B cell (primary cell): ENCODE data around the gene GPC3. TPM values are rescaled to one million over a fixed set of nuclear protein-coding genes. Genes with fewer than 3 reads are reported as not detected.

Experiments
- ATAC-seq: fragments of 200-7000 bp; cut with Tn5 transposase; one replicate; pipeline ENCODE4 v1.10.0; 2021; ENCODE audit warnings: low read depth, mild to moderate bottlenecking, moderate number of reproducible peaks, moderate library complexity
- CTCF ChIA-PET: fragments of 350-600 bp; sonication (Branson Sonifier 250); formaldehyde crosslinking; loops from one replicate; lab custom pipeline; 2021; ENCODE audit warnings: antibody characterized with exemption, inconsistent platforms; lab: Charles Lee
- POLR2A ChIA-PET: fragments of 350-600 bp; sonication (Branson Sonifier 250); formaldehyde crosslinking; loops from one replicate; lab custom pipeline; 2021; ENCODE audit warnings: antibody characterized with exemption; lab: Charles Lee
- DNase-seq: peaks from one replicate; pipeline ENCODE4 v3.0.0; 2013
- H2AFZ ChIP-seq: 2 replicates; pipeline ENCODE4 v1.6.1; 2012; ENCODE audit warnings: mild to moderate bottlenecking, low read depth, low read length; ENCODE audit not compliant: insufficient read depth, poor library complexity, severe bottlenecking
- H3K27ac ChIP-seq, 2 donors: 1 replicate in 1 of 2; 2 replicates in 1 of 2; pipeline ENCODE4 v1.5.1; 2012 to 2013; ENCODE audit warnings: low read length in 2 of 2, mild to moderate bottlenecking in 2 of 2, moderate library complexity in 1 of 2
- H3K27me3 ChIP-seq, 4 experiments: fragments of 200-600 bp in 1 of 4; sonication (generic) in 1 of 4; replicated peaks in 1 of 4; 1 replicate in 2 of 4; 2 replicates in 2 of 4; pipeline versions ENCODE4 v1.6.1 to v1.7.0; 2013 to 2016; ENCODE audit warnings: low read length in 3 of 4, mild to moderate bottlenecking in 2 of 4, mixed read lengths in 1 of 4, moderate library complexity in 1 of 4; ENCODE audit not compliant: insufficient read depth in 4 of 4, control insufficient read depth in 3 of 4; ENCODE audit errors: control extremely low read depth in 1 of 4
- H3K36me3 ChIP-seq, 2 experiments: replicated peaks in 1 of 2; 1 replicate in 1 of 2; 2 replicates in 1 of 2; pipeline versions ENCODE4 v1.6.1 to v1.7.1; 2013; ENCODE audit warnings: low read length in 1 of 2; ENCODE audit not compliant: insufficient read depth in 2 of 2, control insufficient read depth in 1 of 2; ENCODE audit errors: control extremely low read depth in 1 of 2, extremely low read depth in 1 of 2
- H3K4me1 ChIP-seq, 2 donors: fragments of 200-600 bp in 1 of 2; sonication (generic) in 1 of 2; 1 replicate in 1 of 2; 2 replicates in 1 of 2; pipeline versions ENCODE4 v1.5.1 to v1.6.1; 2013 to 2017; ENCODE audit warnings: low read length in 2 of 2; ENCODE audit not compliant: control insufficient read depth in 2 of 2, insufficient read depth in 2 of 2
- H3K4me2 ChIP-seq: replicated peaks from 2 replicates; pipeline ENCODE3; 2012; ENCODE audit warnings: mild to moderate bottlenecking, low read depth, low read length; ENCODE audit not compliant: poor library complexity, severe bottlenecking
- H3K4me3 ChIP-seq, 5 experiments: fragments of 200-600 bp in 1 of 5; sonication (generic) in 1 of 5; 1 replicate in 3 of 5; 2 replicates in 2 of 5; pipeline versions ENCODE4 v1.5.1 to v1.7.0; 2011 to 2016; ENCODE audit warnings: low read length in 4 of 5, mild to moderate bottlenecking in 4 of 5, low read depth in 2 of 5, control low read depth in 1 of 5, moderate library complexity in 1 of 5; ENCODE audit not compliant: insufficient read depth in 1 of 5; ENCODE audit errors: control extremely low read depth in 1 of 5, extremely low read depth in 1 of 5
- H3K79me2 ChIP-seq: fragments of 200-600 bp; sonication (generic); one replicate; pipeline ENCODE4 v1.6.0; 2016; ENCODE audit warnings: low read length; ENCODE audit not compliant: control insufficient read depth, insufficient read depth
- H3K9ac ChIP-seq: fragments of 200-600 bp; sonication (generic); 2 replicates; pipeline ENCODE4 v1.6.1; 2017; ENCODE audit warnings: mild to moderate bottlenecking, low read length, moderate library complexity
- H3K9me3 ChIP-seq, 3 donors: one replicate each; pipeline versions ENCODE4 v1.6.1 to v1.7.1; 2013; ENCODE audit warnings: low read length in 2 of 3; ENCODE audit not compliant: control insufficient read depth in 2 of 3, insufficient read depth in 1 of 3; ENCODE audit errors: control extremely low read depth in 1 of 3
- H4K20me1 ChIP-seq: 2 replicates; pipeline ENCODE4 v1.6.0; 2012; ENCODE audit warnings: mild to moderate bottlenecking, low read length; ENCODE audit not compliant: insufficient read depth, control insufficient read depth, poor library complexity, severe bottlenecking
- H3K27ac Mint-ChIP-seq: one replicate; pipeline ENCODE4 v1.8.0; 2021; ENCODE audit warnings: mixed read lengths
- H3K27me3 Mint-ChIP-seq: one replicate; pipeline ENCODE4 v1.8.0; 2021; ENCODE audit warnings: mixed read lengths
- H3K4me1 Mint-ChIP-seq: one replicate; pipeline ENCODE4 v1.8.0; 2021; ENCODE audit warnings: mixed read lengths
- H3K4me3 Mint-ChIP-seq: one replicate; pipeline ENCODE4 v1.8.0; 2021; ENCODE audit warnings: mixed read lengths
- H3K9me3 Mint-ChIP-seq: one replicate; pipeline ENCODE4 v1.8.0; 2022; ENCODE audit warnings: mixed read lengths; ENCODE audit not compliant: insufficient read depth
- CTCF ChIP-seq: fragments of 200-600 bp; IDR thresholded peaks from one replicate; pipeline ENCODE4 v1.8.0; 2022; ENCODE audit warnings: antibody characterized with exemption, mild to moderate bottlenecking
- EZH2 ChIP-seq: IDR thresholded peaks from 2 replicates; pipeline ENCODE4 v1.6.1; 2012; ENCODE audit warnings: borderline replicate concordance, low read depth, mild to moderate bottlenecking, moderate library complexity, low read length; ENCODE audit not compliant: insufficient read depth, poor library complexity, severe bottlenecking
- WGBS: methylation state at CpG from one replicate; pipeline ENCODE4 v1.1.5; 2013; ENCODE audit warnings: missing lambda C conversion rate; ENCODE audit not compliant: insufficient coverage; 5-methylcytosine and 5-hydroxymethylcytosine counted together
- intact Hi-C: fragments of 100-400 bp; cut with micrococcal nuclease; formaldehyde crosslinking; loops from one replicate; pipeline ENCODE4 v1.10.0; 2022
- polyA plus RNA-seq: library from polyadenylated mRNA; depleted of rRNA; stranded (reverse); fragments of >200 nt; gene quantifications from 2 replicates; pipeline ENCODE4 v1.2.3, GENCODE V29; 2012
- total RNA-seq, 2 donors: library from RNA; stranded (reverse); fragments of 120-200 nt in 1 of 2; gene quantifications; 1 replicate in 1 of 2; 2 replicates in 1 of 2; pipeline versions ENCODE4 v1.2.3 to v1.2.4, GENCODE V29; 2013 to 2022

The GPC3 gene
- total and polyA plus RNA-seq, 2 donors (not counting 1 experiment from before 2014, with no cell fraction given) = not detected

- H3K9me3 ChIP-seq = no peaks in the 10 kb centered on the region
- CTCF ChIA-PET = no interaction called here
- Mint-ChIP-seq H3K27me3 (peaks cover 3% of the 10 kb centered on the region), H3K4me1 (no peaks in the 10 kb centered on the region), H3K4me3 (no peak overlapping the region), H3K9me3 (no peaks in the 10 kb centered on the region), H3K27ac (no peak overlapping the region)
- H4K20me1 ChIP-seq = no peaks in the 10 kb centered on the region
- H3K27ac ChIP-seq = no peak overlapping the region
- POLR2A ChIA-PET = no interaction called here
- no peaks in the 10 kb centered on the region for H3K27me3 ChIP-seq
- H3K4me1 ChIP-seq = no peaks in the 10 kb centered on the region
- no peaks in the 10 kb centered on the region for H3K36me3 ChIP-seq
- ATAC-seq (no peak), DNase-seq (no peak)
- H2AFZ ChIP-seq = no peak overlapping the region
- TF ChIP-seq CTCF = no peak
- no peak for TF ChIP-seq EZH2
- H3K4me3 ChIP-seq = no peak overlapping the region
- no peak overlapping the region for H3K4me2 ChIP-seq
- no peaks in the 10 kb centered on the region for H3K79me2 ChIP-seq
- no peak overlapping the region for H3K9ac ChIP-seq
- intact Hi-C loops = no loop called here
- WGBS = no CpG with 5 or more reads among the region's 1 CpG
These were observed 41.9 kb downstream of the GPC3 start for GRCh38 chrX:133943507-133943906.

GRCh38 chrX:133939655-133940302 lies 45.6 kb downstream of the GPC3 start:
- H3K27me3 Mint-ChIP-seq = no peaks in the 10 kb centered on the region
- WGBS = no CpG with 5 or more reads among the region's 2 CpGs
- H3K9me3 ChIP-seq = no peaks in the 10 kb centered on the region
- no peak overlapping the region for H3K4me2 ChIP-seq
- H3K27ac ChIP-seq = no peak overlapping the region
- no peaks in the 10 kb centered on the region for H3K4me1 ChIP-seq
- no peak overlapping the region for H3K27ac Mint-ChIP-seq
- intact Hi-C loops = no loop called here
- POLR2A ChIA-PET = no interaction called here
- H3K9me3 Mint-ChIP-seq = no peaks in the 10 kb centered on the region
- no peak overlapping the region for H3K9ac ChIP-seq
- H3K36me3 ChIP-seq = no peaks in the 10 kb centered on the region
- no peak overlapping the region for H3K4me3 ChIP-seq
- H3K4me3 Mint-ChIP-seq = no peak overlapping the region
- no peak overlapping the region for H2AFZ ChIP-seq
- H3K4me1 Mint-ChIP-seq = no peaks in the 10 kb centered on the region
- H3K27me3 ChIP-seq = no peaks in the 10 kb centered on the region
- no peak for ATAC-seq
- no peaks in the 10 kb centered on the region for H4K20me1 ChIP-seq
- no peak for TF ChIP-seq EZH2
- no peak for TF ChIP-seq CTCF
- H3K79me2 ChIP-seq = no peaks in the 10 kb centered on the region
- CTCF ChIA-PET = no interaction called here
- DNase-seq = no peak
